ENCODE data around the gene ESPN.

DNA sequence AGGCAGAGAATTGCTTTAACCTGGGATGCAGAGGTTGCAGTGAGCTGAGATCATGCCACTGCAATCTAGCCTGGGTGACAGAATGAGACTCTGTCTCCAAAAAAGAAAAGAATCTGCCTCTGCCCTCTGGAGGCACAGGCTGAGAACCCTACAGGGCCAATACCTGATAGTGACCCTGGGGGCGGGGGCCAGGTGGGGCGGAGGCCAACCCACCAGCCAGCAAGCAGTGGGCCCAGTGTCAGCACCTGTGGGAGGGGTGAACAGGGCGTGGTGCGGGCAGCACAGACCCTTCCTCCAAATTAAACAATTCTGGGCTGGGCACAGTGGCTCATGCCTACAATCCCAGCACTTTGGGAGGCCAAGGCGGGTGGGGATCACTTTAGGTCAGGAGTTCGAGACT is 85.9 kb downstream of the ESPN start:
- TF ChIP-seq CTCF (conservative IDR thresholded peaks at IDR 0.05 in 1 of 2, IDR thresholded peaks at IDR 0.05 in 1 of 2; ENCODE audit: extremely low read depth in 1 of 2, insufficient read depth in 1 of 2, low read depth in 1 of 2, low read length in 2 of 2) (no peak), EZH2 (IDR thresholded peaks at IDR 0.05; ENCODE audit: borderline replicate concordance, low read length) (no peak)
